ENCODE data around the gene KPNA6.

Gene KPNA6

GRCh38 chr1:32066489-32066873 is 41.4 kb upstream of the KPNA6 start:
- no peak for TF ChIP-seq CTCF (IDR thresholded peaks at IDR 0.05; ENCODE audit: low read depth, low read length)
- no peak for TF ChIP-seq EZH2phosphoT487 (IDR thresholded peaks at IDR 0.05; ENCODE audit: low read depth)
- Histone ChIP-seq H3K4me1 (ENCODE audit: low read length) (peaks cover 9% of the 10 kb centered on the region), H3K27me3 (ENCODE audit: low read depth, low read length) (0 out of 2 replicates have a peak, but pooled peaks cover 4% of the 10 kb centered on the region), H2AFZ (ENCODE audit: low read depth, low read length) (no peak overlapping the region), H3K79me2 (ENCODE audit: low read length) (no peaks in the 10 kb centered on the region), H3K27ac (ENCODE audit: low read length) (peak overlapping the region; percentile 19; the same call in 1 of the 2 replicates), H3K9me3 (ENCODE audit: insufficient read depth, low read length) (no peaks in the 10 kb centered on the region), H3K4me3 (ENCODE audit: low read length) (no peak overlapping the region), H3K9ac (ENCODE audit: low read length) (no peak overlapping the region), H3K36me3 (replicated peaks; ENCODE audit: low read depth, low read length) (no peaks in the 10 kb centered on the region), H3K4me2 (ENCODE audit: low read length) (peak overlapping the region; percentile 62), H4K20me1 (ENCODE audit: insufficient read depth, low read length) (no peaks in the 10 kb centered on the region)

GRCh38 chr1:32068957-32069588 is 38.8 kb upstream of the KPNA6 start:
- Histone ChIP-seq H3K79me2 (ENCODE audit: low read length) (peaks cover 9% of the 10 kb centered on the region), H3K36me3 (replicated peaks; ENCODE audit: low read depth, low read length) (no peaks in the 10 kb centered on the region), H2AFZ (ENCODE audit: low read depth, low read length) (no peak overlapping the region), H4K20me1 (ENCODE audit: insufficient read depth, low read length) (no peaks in the 10 kb centered on the region), H3K27ac (ENCODE audit: low read length) (no peak overlapping the region), H3K9me3 (ENCODE audit: insufficient read depth, low read length) (no peaks in the 10 kb centered on the region), H3K4me2 (ENCODE audit: low read length) (no peak overlapping the region), H3K4me1 (ENCODE audit: low read length) (peaks cover 15% of the 10 kb centered on the region), H3K4me3 (ENCODE audit: low read length) (no peak overlapping the region), H3K27me3 (ENCODE audit: low read depth, low read length) (0 out of 2 replicates have a peak, but pooled peaks cover 4% of the 10 kb centered on the region), H3K9ac (ENCODE audit: low read length) (no peak overlapping the region)
- TF ChIP-seq CTCF (IDR thresholded peaks at IDR 0.05; ENCODE audit: low read depth, low read length) (no peak), EZH2phosphoT487 (IDR thresholded peaks at IDR 0.05; ENCODE audit: low read depth) (no peak)

GRCh38 chr1:32071758-32072621 is 35.9 kb upstream of the KPNA6 start:
- H3K4me3 ChIP-seq (ENCODE audit: low read length): peak overlapping the region; percentile 96
- peaks cover 12% of the 10 kb centered on the region for H3K79me2 ChIP-seq (ENCODE audit: low read length)
- no peaks in the 10 kb centered on the region for H4K20me1 ChIP-seq (ENCODE audit: insufficient read depth, low read length)
- H3K36me3 ChIP-seq (replicated peaks; ENCODE audit: low read depth, low read length): no peaks in the 10 kb centered on the region
- H3K4me1 ChIP-seq (ENCODE audit: low read length): peaks cover 6% of the 10 kb centered on the region; the same call in 1 of the 2 replicates
- TF ChIP-seq EZH2phosphoT487 (IDR thresholded peaks at IDR 0.05; ENCODE audit: low read depth) (no peak), CTCF (IDR thresholded peaks at IDR 0.05; ENCODE audit: low read depth, low read length) (no peak)
- peak overlapping the region; percentile 83 for H3K9ac ChIP-seq (ENCODE audit: low read length)
- H3K27me3 ChIP-seq (ENCODE audit: low read depth, low read length): 0 out of 2 replicates have a peak, but pooled peaks cover 4% of the 10 kb centered on the region
- peak overlapping the region; percentile 95 for H3K4me2 ChIP-seq (ENCODE audit: low read length)
- no peaks in the 10 kb centered on the region for H3K9me3 ChIP-seq (ENCODE audit: insufficient read depth, low read length)
- peak overlapping the region; percentile 95 for H2AFZ ChIP-seq (ENCODE audit: low read depth, low read length)
- peak overlapping the region; percentile 88 for H3K27ac ChIP-seq (ENCODE audit: low read length)

Measured in OCI-LY3 (cell line).